ACHN (cell line): ENCODE measurements around the gene FKBP1A.

Source experiments
- DNase-seq: peaks from one replicate; pipeline ENCODE4 v3.0.0-alpha.2; 2015
- in situ Hi-C: cut with HindIII; loops from 2 replicates; pipeline ENCODE4 v1.10.0; 2017; ENCODE audit warnings: low sequenced_read_pairs, low pct_ligation_motif_present, low pct_unique_long_range_greater_than_20kb

Gene FKBP1A

DNA sequence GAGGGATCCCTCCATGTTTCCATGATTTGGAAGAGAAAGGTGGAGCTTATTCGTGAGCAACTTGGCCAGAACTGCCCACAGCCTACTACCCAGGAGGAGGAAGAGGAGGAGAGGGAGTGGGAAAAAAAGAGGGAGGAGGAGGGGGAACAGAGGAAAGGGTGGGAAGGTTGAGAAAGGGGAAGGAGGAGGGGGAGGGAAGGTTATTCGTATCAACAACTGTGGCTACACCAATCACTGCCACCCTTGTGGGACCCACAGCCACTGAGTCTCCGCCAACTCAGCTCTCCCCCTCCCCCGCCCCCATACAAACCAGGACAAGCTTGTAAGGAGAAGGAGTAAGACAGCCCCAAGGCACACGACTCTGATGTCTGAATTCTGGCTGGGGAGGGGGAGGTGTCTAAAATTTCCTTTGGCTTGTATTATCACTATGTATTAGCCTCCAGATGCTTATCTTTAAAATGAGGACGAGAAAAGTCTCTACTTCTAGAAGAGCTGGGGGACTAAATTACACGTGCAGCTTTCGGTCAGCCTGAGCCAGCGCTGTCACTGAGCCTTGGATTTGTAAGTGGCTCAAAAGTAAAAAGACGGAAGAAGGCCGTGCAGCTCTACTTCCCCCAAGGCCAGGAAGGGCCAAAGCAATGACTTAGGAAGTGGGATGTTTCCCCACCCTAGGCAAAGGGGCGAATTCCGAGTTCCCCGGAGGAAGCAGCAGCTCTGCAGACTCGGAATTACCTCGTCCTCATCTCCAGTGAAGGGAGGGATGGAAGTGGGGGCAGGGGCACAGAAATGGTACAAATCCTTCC, 1.0 kb downstream of the FKBP1A start:
- no peak for DNase-seq
- in situ Hi-C loops = no loop called here

DNA sequence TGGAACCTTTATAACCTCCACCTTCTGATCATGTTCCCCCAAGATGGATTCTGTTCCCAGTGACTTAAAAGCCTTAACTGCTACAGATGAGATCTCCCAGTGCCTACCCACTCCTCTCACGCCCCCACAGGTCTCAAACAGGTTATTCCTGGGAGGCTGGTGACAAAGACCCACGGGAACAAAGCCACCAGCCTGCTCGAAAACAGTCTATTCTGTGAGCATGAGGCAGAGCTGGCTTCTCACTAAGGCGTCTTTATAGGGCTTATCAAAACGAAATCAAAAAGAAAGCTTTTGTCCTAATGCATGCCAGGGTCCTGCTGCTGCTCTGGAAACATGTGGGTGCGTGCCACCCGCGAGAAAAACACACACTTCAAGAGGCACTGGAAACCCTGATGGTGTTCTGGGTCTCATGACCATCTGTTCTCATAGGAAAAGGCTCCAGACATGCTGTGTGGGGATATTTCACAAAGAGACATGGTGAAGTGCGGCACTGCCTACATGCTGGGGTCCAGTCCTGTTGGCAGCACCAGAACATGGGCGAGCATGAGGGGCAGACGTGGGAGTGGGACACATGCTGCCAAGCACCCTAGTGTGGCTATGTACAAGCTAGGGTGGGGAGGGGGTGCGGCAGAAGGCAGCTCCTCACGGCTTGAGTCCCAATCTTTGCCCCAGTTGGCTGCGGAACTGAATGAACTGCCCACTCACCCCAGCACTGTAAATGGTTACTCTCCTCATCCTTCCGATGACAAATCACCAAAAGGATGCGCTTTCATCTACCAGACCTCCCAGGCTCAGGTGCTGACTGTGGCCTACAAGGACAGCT, 2.1 kb downstream of the FKBP1A start:
- in situ Hi-C loops = no loop called here
- no peak for DNase-seq

DNA sequence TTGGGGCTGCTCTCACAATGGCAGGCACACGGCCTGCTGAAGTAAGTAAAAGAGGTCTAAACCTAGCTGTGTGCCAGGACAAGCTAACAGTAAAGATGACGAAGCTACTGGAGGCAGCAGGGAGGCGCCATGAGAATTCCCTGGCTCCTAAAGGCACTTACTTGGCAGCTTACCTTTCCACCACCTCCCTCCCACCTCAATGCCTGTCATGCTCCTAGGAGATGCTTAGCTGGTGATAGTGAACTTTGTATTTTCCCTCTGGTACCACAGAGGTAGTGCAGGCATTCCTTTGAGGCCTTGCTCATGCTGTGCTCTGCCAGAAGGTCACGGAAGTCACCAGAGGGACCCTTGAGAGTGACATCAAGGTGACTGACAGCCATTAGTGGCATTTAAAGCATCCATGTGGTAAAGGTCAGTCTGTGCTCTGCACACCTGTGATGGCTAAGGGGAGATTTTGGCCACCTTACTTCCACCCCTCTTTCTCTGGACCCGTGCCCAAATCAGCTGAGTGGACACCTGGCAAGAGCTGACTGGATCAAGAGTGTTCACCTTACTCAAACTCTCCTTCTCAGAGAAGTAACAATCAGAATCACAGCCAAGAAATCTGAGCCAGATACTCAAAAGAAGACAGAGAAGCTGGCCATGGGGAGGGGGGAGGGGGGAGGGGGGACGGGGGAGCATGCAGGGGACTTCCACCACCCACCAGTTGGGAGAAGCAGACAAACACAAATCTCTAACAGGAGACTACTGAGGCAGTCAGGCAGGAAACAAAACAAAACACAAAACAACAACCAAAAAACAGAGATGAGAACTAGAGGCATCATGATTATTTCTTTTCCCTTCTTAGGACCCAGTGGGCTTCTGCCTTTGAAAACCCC, 2.9 kb downstream of the FKBP1A start:
- in situ Hi-C loops = no loop called here

DNA sequence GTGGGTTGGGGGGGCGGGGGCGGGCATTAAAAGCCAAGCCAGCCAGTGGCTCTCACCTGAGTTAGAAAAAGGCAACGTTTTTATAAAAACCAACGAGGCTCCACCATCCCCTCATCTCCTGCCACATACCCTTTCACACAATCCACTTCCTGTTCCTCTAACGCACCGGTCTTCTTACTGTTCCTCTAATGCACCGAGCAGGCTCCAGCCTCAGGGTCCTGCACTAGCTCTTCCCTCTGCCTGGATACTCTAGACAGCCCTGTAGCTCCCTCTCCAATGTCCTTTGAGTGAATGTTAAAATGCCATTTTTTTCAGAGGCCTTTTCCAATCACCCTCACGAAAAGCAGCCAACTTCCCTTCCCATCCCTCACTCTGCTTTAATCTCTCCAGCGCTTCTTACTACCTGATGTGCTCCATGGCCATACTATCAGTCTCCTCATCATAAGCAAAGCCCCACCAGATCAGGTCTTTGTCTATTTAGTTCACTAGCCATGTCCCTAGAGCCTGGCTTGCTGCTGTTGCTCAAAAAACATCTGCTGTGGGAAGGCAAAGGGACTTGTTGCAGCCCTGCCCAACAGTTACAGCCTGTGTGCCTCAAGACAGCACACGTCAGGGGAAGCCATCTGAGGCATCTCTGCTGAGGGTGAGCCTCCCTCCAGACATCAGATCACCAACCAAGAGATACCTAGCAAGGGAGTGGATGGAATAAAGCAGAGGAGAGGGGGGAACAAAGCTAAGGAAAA, 3.9 kb downstream of the FKBP1A start:
- in situ Hi-C loops = no loop called here

More for the DNA sequence above, 2.9 kb downstream of the FKBP1A start:
- DNase-seq = no peak

DNA sequence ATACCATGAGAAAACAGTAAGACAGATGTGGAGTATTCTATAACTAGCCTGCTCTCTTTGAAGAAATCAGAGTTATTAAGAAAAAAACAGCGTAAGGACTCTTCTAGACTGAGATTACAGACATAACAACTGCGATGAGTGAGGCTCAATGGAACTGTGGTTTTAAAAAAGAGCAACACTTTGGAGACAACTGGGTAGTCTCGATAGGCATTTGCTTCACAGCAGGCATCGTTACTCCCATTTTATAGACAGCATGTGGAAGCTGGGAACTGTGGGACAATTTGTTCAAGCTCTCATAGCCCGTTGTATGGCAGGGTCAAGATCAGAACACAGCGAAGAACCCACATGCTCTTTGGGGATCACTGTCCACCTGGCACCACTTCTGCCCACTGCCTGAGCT, 4.6 kb downstream of the FKBP1A start:
- no peak for DNase-seq
- in situ Hi-C loops = no loop called here

More for the DNA sequence above, 3.9 kb downstream of the FKBP1A start:
- DNase-seq = no peak

DNA sequence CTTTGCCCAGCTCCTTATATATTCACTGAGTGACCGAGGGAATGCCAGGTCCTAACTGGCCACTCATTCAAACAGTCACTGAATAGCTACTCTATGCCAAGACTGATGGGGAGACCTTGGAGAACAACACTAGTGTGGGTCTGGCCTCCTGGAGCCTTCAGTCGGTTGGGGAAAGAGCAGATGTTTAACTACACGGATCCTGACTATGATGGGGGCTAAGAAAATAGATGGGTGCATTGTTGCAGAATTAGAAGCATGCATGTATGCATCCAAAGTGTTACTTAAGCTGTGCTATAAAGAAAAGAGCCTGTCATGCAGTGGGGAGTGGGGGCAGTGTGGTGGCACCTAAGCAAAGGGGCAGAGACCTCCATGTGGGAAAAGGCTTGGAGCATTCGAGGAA, 6.5 kb downstream of the FKBP1A start:
- in situ Hi-C loops = no loop called here
- no peak for DNase-seq

DNA sequence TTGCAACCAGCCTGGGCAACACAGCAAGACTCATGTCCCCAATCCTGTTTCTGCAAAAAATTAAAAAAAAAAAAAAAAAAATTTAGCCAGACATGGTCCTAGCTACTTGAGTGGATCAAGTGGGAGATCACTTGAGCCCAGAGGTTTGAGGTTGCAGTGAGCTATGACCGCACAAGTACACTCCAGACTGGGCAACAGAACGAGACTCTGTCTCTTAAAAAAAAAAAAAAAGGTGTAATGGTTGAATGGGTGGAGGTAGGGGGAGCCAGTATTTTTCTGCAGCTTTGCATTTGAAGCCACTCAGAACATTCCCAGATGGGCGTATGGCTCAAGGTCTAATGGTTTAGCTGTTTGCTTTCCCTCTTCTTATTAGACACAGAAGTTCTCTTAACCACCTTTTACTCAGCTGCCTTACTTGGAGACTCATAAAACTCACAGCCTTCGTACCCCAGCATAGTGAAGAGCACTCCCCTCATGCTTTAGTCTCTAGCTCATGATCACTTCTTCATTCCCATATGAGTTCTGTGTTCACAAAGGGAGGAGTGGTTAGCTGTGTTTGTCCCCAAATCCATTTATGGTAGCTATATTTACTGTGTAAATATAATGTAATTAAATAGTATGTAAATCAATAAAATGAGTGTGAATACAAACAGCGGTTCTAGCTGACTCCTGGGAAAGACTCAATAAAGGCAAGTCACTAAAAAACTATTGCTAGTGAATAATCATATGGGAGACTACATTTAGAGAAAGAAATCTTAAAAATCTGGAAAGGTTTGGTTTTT, 9.0 kb downstream of the FKBP1A start:
- in situ Hi-C loops = no loop called here
- no peak for DNase-seq

DNA sequence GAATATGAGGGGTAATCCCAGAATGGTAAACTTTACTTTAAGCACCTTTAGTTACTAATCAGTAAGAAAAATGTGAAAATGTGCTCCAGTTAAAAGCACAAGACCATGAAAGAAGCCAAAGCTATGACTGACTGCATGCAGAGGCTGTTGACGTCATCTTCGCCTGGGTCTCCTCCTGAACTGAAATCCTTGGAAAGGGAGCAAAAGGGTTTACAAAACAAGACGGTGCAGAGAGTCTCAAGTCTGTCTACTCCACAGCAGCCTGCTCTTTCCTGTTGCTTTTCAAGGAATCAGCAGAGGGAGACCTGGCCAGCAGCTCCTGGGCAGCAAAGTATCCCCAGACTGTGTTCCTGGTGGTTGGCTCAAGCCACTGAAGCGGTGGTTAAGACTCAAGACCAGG, 10.2 kb downstream of the FKBP1A start:
- in situ Hi-C loops = no loop called here
- DNase-seq = no peak

DNA sequence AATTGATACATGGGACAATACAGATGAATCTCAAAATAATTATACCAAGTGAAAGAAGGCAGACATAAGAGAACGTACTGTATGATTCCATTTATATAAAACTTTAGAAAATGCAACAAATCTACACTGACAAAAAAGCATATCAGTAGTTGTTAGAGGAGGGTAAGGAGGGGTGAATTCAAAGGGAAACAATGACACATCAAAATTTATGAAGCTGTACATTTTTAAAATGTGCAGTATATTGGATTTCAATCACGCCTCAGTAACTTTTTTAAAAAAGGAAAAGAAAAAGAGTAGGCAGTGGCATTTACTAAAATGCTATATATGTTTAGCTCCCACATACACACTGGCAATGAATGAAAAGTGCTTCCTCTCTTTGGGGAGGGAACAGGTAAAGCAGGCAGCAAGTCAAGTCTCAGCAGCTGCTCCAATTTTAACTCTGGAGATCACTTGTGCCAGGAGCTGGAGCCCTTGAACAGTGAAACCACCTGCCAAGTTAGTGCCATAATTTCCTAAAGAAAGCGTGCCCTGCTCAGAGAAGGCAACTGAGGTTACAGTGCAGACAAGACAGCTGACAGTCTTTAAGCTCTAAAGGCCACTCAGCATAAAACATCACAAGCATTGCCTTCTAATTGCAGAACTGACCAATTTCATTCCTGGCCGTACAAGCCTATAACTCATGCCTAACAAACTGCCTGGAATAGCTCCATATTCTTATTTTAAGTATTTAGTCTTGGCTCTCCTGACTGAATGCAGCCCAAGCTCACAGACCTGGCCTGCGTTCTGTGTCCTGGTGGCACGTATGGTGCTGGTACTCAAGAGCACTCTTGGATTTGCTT, 10.9 kb downstream of the FKBP1A start:
- in situ Hi-C loops = no loop called here
- DNase-seq = no peak

DNA sequence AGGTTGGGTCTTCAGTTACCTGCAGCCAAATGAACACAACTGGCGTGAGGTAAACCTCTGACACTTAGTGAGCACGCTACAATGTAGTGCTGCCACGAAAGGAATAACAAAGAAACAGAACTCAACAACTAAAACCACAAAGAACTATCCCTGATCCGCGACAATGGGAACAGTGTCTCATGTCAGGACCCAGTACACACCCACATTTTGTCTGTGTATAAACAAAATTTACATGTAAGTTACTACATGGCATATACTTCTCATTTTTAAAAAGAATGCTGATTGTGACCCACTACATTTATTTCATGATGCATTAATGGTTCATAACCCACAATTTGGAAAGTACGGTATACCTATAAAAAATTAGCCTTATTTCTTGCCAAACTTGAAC, 14.1 kb downstream of the FKBP1A start:
- no peak for DNase-seq
- in situ Hi-C loops = no loop called here

DNA sequence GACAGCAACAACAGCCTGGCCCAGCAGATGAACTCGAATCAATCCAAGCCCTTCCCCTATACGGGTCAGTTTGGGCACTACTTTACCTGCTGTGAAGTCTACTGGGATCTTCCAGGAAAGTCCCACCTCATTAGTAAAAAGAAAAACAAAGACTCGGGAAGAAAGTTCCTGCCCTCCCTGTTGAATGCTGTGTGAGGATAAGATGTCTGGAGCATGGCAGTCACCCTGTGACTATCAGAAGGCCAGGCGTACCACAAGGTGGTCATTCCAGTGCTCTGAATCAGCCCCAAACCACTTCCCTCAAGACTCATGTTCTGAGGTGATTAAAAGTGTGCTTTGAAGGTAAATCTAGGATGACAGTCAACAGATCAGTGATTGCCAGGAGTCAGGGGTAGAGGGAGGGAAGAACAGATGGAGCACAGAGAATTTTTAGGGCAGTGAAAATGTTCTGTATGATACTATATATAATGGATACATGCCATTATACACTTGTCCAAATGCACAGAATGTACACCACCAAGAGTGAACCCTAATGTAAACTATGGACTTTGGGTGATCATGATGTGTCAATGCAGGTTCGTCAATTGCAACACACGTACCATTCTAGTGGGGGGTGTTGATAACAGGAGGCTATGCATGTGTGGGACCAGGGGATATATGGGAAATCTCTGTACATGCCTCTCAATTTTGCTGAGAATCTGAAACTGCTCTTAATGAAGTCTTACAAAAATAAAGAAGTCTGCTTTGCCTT, 14.7 kb downstream of the FKBP1A start:
- DNase-seq = peak; percentile 53
- in situ Hi-C loops = no loop called here

DNA sequence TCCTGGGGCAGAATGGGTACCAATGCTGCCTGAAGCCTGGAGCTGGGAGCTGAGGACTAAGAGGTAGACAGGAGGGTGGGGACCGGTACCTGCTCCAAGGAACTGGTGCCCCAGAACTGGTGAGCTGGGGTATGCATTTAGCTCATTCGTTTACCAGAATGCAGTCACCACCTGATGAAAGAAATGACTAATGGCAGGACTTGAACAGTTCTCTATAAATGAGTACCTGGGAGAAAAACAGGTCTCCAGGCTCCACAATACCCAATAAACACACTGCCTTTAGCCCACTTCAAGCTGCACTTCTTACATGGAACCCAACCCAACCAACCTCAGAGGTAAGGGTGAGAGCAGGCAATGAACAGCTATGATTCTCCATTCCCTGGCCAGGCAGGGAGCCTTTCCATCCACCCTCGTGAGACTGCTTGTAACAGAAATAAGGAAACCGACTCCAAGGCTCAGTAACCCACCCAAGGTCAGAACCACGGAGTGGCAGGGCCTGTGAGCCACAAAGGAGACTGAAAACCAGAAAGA, 15.4 kb downstream of the FKBP1A start:
- in situ Hi-C loops = no loop called here

DNA sequence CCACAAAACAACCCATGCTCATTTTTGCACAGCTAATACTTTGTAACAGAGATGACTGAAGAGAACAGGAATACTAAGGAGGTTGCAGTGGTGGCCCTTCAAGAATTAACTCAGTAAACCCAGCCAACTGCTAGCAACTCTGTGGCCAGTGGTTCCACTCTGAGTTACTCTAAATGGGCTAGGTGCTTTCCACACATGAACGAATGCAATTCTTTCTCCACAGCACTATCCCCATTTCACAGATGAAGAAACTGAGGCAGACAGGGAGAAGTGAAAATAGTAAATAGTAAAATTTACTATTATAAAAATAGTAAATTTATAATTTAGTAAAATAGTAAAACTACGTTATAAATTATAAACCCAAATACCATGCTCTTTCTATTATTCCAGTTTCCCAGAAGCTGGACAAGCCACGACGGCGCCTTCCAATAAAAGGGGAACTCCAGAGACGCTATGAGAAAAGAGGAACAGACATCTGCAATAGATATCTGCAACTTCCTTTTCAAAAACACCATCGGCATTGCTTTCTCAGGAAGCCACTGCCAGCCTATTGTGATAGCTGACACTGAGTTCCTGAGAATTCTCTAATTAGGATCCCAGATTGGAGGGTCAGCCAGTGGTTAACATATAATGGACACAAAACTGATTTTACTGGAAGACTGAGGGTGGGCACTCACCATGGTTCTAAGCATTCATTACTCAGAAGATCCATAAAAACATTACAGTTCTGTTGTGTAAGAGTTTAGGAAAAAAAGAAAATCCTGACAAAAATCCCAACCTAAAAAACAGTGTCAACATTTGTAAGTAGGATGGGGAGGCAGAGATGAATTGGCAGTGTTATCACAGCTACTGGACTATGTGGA, 16.2 kb downstream of the FKBP1A start:
- DNase-seq = no peak
- in situ Hi-C loops = no loop called here

More for the DNA sequence above, 15.4 kb downstream of the FKBP1A start:
- DNase-seq = no peak

DNA sequence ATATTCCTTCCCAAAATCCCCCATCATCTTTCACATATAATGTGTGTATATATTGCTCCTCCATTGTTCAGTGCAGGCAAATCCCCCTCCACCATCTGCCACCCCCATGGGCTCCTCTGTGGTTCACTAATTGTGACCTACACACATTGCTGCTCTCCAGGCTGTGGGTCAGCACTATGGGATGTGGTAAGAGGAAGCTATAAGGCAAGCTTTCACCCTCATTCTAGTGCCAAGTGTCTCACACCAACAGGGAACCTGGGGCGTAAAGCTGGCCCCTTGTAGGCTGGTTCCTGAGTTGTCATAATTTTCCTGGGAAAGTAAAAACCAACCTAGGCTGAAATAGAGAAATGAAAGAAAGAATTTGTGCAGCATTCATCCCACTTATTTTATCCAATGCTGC, 16.8 kb downstream of the FKBP1A start:
- in situ Hi-C loops = no loop called here

DNA sequence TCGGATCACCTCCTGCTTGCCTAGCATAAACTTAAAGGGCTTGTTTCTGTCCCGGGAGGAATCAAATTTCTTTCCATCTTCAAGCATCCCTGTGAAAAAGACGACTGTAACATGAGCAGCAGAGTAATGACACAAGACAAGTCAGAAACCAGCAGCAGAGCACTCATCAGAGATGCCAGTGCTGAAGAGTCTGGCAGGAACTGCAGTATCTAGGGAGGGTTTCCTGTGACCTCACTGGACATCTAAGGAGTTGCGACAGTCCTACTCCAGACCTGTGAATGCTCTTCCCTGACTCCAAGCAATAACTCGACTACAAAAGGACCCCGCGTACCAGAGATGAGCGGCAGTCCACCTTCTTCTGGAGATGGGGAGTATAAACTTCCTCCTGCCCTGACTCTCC, 17.3 kb downstream of the FKBP1A start:
- in situ Hi-C loops = no loop called here
- DNase-seq = no peak

More for the DNA sequence above, 16.8 kb downstream of the FKBP1A start:
- no peak for DNase-seq
